Panc1 (cell line): ENCODE results near the gene HOXA7.
A peak's percentile ranks its signal among the peaks of the same experiment; 100 is the strongest.

Experiments used
- CTCF ChIP-seq: fragments of 450-650 bp; IDR thresholded peaks from 2 replicates; pipeline ENCODE4 v1.5.1; 2017; ENCODE audit warnings: mild to moderate bottlenecking
- POLR2AphosphoS5 ChIP-seq: IDR thresholded peaks from 2 replicates; pipeline ENCODE4 v1.6.1; 2012; ENCODE audit warnings: mild to moderate bottlenecking, low read depth, low read length, moderate library complexity

- peak; percentile 95 for TF ChIP-seq CTCF
- no peak; the same call in 1 of the 2 replicates for TF ChIP-seq POLR2AphosphoS5
Observed at GRCh38 chr7:27143023-27143949, 13.2 kb downstream of the HOXA7 start, which contains the start of gene HOXA5.
